Thyroid gland (tissue), 4 donors: ENCODE data around the gene DNMT1.

Source experiments
- POLR2A ChIP-seq, 2 donors: fragments of 450-650 bp; IDR thresholded peaks; one replicate each; pipeline ENCODE4 v1.6.1; 2017; ENCODE audit warnings: antibody characterized with exemption in 2 of 2, mild to moderate bottlenecking in 2 of 2, moderate library complexity in 1 of 2
- TF ChIP-seq, protein P1 (sequence below), 6 experiments: fragments of 200-600 bp in 3 of 6; fragments of 450-650 bp in 3 of 6; sonication (generic) in 3 of 6; IDR thresholded peaks; one replicate each; pipeline ENCODE4 v1.5.1; 2016 to 2019; ENCODE audit warnings: antibody characterized with exemption in 6 of 6, mild to moderate bottlenecking in 2 of 6, inconsistent platforms in 1 of 6, moderate library complexity in 1 of 6

DNA sequence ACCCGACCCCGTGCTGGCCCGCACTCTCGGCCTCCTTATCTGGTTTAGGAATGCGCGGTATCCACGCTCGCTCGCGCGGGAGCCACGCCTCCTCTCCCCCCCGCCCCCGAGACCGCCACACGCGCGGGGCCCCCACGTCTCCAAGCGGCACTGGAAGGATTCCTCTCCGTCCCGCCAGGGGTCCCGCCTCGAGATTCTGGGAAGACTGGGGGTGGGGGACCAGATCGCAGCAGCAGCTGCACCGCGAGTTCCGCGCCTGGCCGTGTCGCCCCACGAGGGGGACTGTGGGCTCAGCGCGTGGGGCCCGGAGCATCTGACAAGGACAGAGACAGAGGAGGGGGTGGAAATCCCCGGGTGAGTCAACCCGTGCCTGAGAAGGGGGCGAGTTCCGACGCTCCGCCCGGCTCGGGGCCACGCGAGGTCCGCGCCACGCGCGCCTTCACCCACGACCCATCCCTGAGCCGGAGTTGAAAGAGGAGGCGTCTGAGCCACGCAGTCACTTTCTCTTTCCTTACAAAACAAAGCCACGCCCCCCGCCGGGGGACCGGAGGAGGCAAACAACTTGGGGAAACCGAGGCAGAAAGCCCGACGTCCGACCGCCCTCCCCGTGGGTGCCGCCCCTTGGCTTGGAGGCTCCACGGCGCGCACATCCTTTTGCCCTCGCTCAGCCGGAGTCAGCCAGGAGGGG, 35.6 kb upstream of the DNMT1 start:
- TF ChIP-seq, protein P1, sequence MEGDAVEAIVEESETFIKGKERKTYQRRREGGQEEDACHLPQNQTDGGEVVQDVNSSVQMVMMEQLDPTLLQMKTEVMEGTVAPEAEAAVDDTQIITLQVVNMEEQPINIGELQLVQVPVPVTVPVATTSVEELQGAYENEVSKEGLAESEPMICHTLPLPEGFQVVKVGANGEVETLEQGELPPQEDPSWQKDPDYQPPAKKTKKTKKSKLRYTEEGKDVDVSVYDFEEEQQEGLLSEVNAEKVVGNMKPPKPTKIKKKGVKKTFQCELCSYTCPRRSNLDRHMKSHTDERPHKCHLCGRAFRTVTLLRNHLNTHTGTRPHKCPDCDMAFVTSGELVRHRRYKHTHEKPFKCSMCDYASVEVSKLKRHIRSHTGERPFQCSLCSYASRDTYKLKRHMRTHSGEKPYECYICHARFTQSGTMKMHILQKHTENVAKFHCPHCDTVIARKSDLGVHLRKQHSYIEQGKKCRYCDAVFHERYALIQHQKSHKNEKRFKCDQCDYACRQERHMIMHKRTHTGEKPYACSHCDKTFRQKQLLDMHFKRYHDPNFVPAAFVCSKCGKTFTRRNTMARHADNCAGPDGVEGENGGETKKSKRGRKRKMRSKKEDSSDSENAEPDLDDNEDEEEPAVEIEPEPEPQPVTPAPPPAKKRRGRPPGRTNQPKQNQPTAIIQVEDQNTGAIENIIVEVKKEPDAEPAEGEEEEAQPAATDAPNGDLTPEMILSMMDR (IDR thresholded peaks at IDR 0.05) = no peak
- TF ChIP-seq POLR2A (IDR thresholded peaks at IDR 0.05) = no peak
